ENCODE measurements around the gene CXCL17.

Gene CXCL17

DNA sequence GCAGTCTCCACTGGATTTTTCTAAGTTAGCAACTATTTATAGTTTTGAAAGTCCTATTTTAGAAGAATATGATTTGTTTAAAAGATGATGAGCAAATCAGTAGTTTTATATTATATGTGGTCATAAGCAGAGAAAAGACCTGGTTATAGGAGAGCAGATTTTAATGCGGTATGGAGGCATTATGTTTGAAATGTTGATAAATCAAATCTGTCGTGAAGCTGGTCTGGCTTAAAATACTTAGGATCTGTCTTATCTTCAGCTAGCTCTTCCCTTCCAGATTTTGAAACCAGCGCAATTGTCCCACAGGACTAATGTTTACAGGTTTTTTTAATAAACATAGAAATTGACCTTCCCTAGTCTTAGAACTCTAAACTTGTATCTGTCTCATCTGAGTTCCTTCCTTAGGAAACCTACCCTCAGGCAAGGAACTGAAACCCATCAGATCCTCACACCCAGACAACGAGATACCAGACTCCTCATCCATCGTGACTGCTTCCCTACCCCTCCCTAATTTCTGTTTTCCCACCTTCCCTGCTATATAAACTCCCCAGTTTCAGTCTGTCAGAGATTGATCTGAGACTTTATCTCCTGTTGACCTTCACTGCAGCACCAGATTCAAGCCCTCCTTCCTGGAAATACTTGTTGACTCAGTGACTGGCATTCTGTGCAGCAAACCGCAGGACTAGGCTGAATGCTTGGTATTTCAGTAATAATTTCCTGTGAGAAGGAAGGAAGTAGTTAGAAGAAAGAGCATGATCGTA lies 37.8 kb upstream of the CXCL17 start:
- no peak for TF ChIP-seq EZH2phosphoT487 (IDR thresholded peaks at IDR 0.05; ENCODE audit: low read depth)
- TF ChIP-seq, protein P1, sequence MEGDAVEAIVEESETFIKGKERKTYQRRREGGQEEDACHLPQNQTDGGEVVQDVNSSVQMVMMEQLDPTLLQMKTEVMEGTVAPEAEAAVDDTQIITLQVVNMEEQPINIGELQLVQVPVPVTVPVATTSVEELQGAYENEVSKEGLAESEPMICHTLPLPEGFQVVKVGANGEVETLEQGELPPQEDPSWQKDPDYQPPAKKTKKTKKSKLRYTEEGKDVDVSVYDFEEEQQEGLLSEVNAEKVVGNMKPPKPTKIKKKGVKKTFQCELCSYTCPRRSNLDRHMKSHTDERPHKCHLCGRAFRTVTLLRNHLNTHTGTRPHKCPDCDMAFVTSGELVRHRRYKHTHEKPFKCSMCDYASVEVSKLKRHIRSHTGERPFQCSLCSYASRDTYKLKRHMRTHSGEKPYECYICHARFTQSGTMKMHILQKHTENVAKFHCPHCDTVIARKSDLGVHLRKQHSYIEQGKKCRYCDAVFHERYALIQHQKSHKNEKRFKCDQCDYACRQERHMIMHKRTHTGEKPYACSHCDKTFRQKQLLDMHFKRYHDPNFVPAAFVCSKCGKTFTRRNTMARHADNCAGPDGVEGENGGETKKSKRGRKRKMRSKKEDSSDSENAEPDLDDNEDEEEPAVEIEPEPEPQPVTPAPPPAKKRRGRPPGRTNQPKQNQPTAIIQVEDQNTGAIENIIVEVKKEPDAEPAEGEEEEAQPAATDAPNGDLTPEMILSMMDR (IDR thresholded peaks at IDR 0.05; ENCODE audit: low read depth, low read length): no peak
- no peak overlapping the region for H2AFZ ChIP-seq (ENCODE audit: low read depth, low read length)
- H3K36me3 ChIP-seq (replicated peaks; ENCODE audit: low read depth, low read length): no peaks in the 10 kb centered on the region
- H3K4me1 ChIP-seq (ENCODE audit: low read length): peaks cover 7% of the 10 kb centered on the region
- H3K4me2 ChIP-seq (ENCODE audit: low read length): peak overlapping the region; percentile 20
- H3K9ac ChIP-seq (ENCODE audit: low read length): no peak overlapping the region
- H4K20me1 ChIP-seq (ENCODE audit: insufficient read depth, low read length): no peaks in the 10 kb centered on the region
- no peak overlapping the region for H3K4me3 ChIP-seq (ENCODE audit: low read length)
- H3K79me2 ChIP-seq (ENCODE audit: low read length): no peaks in the 10 kb centered on the region
- no peaks in the 10 kb centered on the region for H3K9me3 ChIP-seq (ENCODE audit: insufficient read depth, low read length)
- peaks cover 12% of the 10 kb centered on the region; the same call in 1 of the 2 replicates for H3K27me3 ChIP-seq (ENCODE audit: low read depth, low read length)
- no peak overlapping the region for H3K27ac ChIP-seq (ENCODE audit: low read length)

DNA sequence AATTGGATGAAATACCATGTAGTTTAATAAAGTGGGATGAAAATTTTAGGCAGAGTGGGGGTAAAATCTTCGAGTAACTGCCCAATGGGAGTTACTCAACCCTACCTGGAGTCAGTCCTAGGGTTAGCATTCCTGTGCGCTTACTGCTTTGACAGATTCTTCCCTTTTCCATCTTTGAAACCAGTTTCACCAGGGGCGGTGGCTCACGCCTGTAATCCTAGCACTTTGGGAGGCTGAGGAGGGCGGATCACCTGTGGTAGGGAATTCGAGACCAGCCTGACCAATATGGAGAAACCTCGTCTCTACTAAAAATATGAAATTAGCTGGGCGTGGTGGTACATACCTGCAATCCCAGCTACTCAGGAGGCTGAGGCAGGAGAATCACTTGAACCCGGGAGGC lies 37.0 kb upstream of the CXCL17 start:
- H3K79me2 ChIP-seq (ENCODE audit: low read length): no peaks in the 10 kb centered on the region
- no peak overlapping the region for H3K4me2 ChIP-seq (ENCODE audit: low read length)
- no peak overlapping the region for H3K9ac ChIP-seq (ENCODE audit: low read length)
- no peak for TF ChIP-seq EZH2phosphoT487 (IDR thresholded peaks at IDR 0.05; ENCODE audit: low read depth)
- TF ChIP-seq, protein P1 (IDR thresholded peaks at IDR 0.05; ENCODE audit: low read depth, low read length): no peak
- no peak overlapping the region for H3K4me3 ChIP-seq (ENCODE audit: low read length)
- H3K4me1 ChIP-seq (ENCODE audit: low read length): peaks cover 7% of the 10 kb centered on the region
- peaks cover 12% of the 10 kb centered on the region; the same call in 1 of the 2 replicates for H3K27me3 ChIP-seq (ENCODE audit: low read depth, low read length)
- no peak overlapping the region for H2AFZ ChIP-seq (ENCODE audit: low read depth, low read length)
- no peak overlapping the region for H3K27ac ChIP-seq (ENCODE audit: low read length)
- no peaks in the 10 kb centered on the region for H3K36me3 ChIP-seq (replicated peaks; ENCODE audit: low read depth, low read length)
- H3K9me3 ChIP-seq (ENCODE audit: insufficient read depth, low read length): no peaks in the 10 kb centered on the region
- no peaks in the 10 kb centered on the region for H4K20me1 ChIP-seq (ENCODE audit: insufficient read depth, low read length)

DNA sequence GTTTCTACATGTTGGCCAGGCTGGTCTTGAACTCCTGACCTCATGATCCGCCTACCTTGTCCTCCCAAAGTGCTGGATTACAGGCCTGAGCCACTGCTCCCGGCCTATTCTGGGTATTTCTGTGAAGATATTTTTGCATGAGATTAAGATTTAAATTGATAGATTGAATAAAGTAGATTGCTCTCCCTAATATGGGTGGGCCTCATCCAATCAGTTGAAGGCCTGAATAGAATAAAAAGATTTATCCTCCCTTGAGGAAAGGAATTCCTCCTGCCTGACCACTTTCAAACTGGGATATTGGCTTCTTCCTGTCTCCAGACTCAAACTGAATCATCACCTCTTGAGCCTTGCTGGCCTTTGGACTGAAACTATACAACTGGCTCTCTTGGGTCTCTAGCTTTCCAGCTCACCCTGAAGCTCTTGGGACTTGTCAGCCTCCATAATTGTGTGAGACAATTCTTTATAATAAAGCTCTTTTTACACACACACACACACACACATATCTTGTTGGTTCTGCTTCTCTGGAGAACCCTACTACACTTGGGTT lies 36.1 kb upstream of the CXCL17 start:
- no peak for TF ChIP-seq EZH2phosphoT487 (IDR thresholded peaks at IDR 0.05; ENCODE audit: low read depth)
- TF ChIP-seq, protein P1 (IDR thresholded peaks at IDR 0.05; ENCODE audit: low read depth, low read length): no peak
- no peaks in the 10 kb centered on the region for H3K79me2 ChIP-seq (ENCODE audit: low read length)
- no peak overlapping the region for H3K9ac ChIP-seq (ENCODE audit: low read length)
- peaks cover 7% of the 10 kb centered on the region for H3K4me1 ChIP-seq (ENCODE audit: low read length)
- no peak overlapping the region for H3K27ac ChIP-seq (ENCODE audit: low read length)
- no peaks in the 10 kb centered on the region for H3K9me3 ChIP-seq (ENCODE audit: insufficient read depth, low read length)
- H3K27me3 ChIP-seq (ENCODE audit: low read depth, low read length): peaks cover 8% of the 10 kb centered on the region; the same call in 1 of the 2 replicates
- no peak overlapping the region for H3K4me2 ChIP-seq (ENCODE audit: low read length)
- no peak overlapping the region for H2AFZ ChIP-seq (ENCODE audit: low read depth, low read length)
- no peak overlapping the region for H3K4me3 ChIP-seq (ENCODE audit: low read length)
- H3K36me3 ChIP-seq (replicated peaks; ENCODE audit: low read depth, low read length): no peaks in the 10 kb centered on the region
- no peaks in the 10 kb centered on the region for H4K20me1 ChIP-seq (ENCODE audit: insufficient read depth, low read length)

DNA sequence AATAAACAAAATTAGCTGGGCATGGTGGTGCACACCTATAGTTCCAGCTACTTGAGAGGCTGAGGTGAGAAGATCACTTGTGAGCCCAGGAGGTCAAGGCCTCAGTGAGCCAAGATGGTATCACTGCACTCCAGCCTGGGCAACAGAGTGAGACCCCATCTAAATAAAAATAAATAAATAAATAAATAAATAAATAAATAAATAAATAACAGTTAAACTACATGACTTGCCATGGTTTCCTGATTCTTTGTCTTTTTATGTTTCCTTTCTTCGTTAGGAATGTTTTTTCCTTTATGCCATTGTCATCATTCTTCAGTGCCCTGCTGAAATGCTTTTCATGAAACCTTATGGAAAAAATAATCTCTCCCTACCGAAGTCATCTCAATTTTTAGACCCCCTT lies 35.2 kb upstream of the CXCL17 start:
- Histone ChIP-seq H3K36me3 (replicated peaks; ENCODE audit: low read depth, low read length) (no peaks in the 10 kb centered on the region), H3K27me3 (ENCODE audit: low read depth, low read length) (peaks cover 6% of the 10 kb centered on the region; the same call in 1 of the 2 replicates), H2AFZ (ENCODE audit: low read depth, low read length) (no peak overlapping the region), H3K9me3 (ENCODE audit: insufficient read depth, low read length) (no peaks in the 10 kb centered on the region), H3K9ac (ENCODE audit: low read length) (no peak overlapping the region), H3K4me3 (ENCODE audit: low read length) (no peak overlapping the region), H3K4me1 (ENCODE audit: low read length) (peaks cover 7% of the 10 kb centered on the region), H3K79me2 (ENCODE audit: low read length) (no peaks in the 10 kb centered on the region), H3K4me2 (ENCODE audit: low read length) (no peak overlapping the region), H4K20me1 (ENCODE audit: insufficient read depth, low read length) (no peaks in the 10 kb centered on the region), H3K27ac (ENCODE audit: low read length) (no peak overlapping the region)
- TF ChIP-seq, protein P1 (IDR thresholded peaks at IDR 0.05; ENCODE audit: low read depth, low read length): no peak
- TF ChIP-seq EZH2phosphoT487 (IDR thresholded peaks at IDR 0.05; ENCODE audit: low read depth): no peak
